Ishikawa (cell line): ENCODE measurements around the gene ELF1.

ENCODE experiments used
- CEBPB ChIP-seq: IDR thresholded peaks from 2 replicates; pipeline ENCODE4 v1.6.1; 2012
- CREB1 ChIP-seq: IDR thresholded peaks from 2 replicates; pipeline ENCODE4 v1.6.1; 2012; ENCODE audit warnings: low read depth
- EGR1 ChIP-seq: IDR thresholded peaks from 2 replicates; pipeline ENCODE4 v1.6.1; 2012
- EP300 ChIP-seq: IDR thresholded peaks from 2 replicates; pipeline ENCODE4 v1.6.1; 2012; ENCODE audit warnings: borderline replicate concordance
- FOXM1 ChIP-seq: IDR thresholded peaks from 2 replicates; pipeline ENCODE4 v1.6.1; 2012; ENCODE audit warnings: low read depth, borderline replicate concordance
- NFIC ChIP-seq: IDR thresholded peaks from 2 replicates; pipeline ENCODE4 v1.6.1; 2012
- RAD21 ChIP-seq: IDR thresholded peaks from 2 replicates; pipeline ENCODE4 v1.6.1; 2012; ENCODE audit warnings: low read depth
- TAF1 ChIP-seq: IDR thresholded peaks from 2 replicates; pipeline ENCODE4 v1.6.1; 2012; ENCODE audit warnings: low read depth, mild to moderate bottlenecking
- TCF12 ChIP-seq: IDR thresholded peaks from 2 replicates; pipeline ENCODE4 v1.6.1; 2012; ENCODE audit warnings: low read depth
- TEAD4 ChIP-seq: IDR thresholded peaks from 2 replicates; pipeline ENCODE4 v1.6.1; 2012
- YY1 ChIP-seq: IDR thresholded peaks from 2 replicates; pipeline ENCODE4 v1.6.1; 2012; ENCODE audit warnings: low read depth
- ZBTB7A ChIP-seq: IDR thresholded peaks from 2 replicates; pipeline ENCODE4 v1.6.1; 2012; ENCODE audit warnings: low read depth
- TF ChIP-seq, protein P1 (sequence below): IDR thresholded peaks from 2 replicates; pipeline ENCODE4 v1.6.1; 2012
- TF ChIP-seq, protein P2 (sequence below): IDR thresholded peaks from 2 replicates; pipeline ENCODE4 v1.6.1; 2012
- TF ChIP-seq, protein P3 (sequence below): IDR thresholded peaks from 2 replicates; pipeline ENCODE4 v1.6.1; 2012; ENCODE audit warnings: low read depth, mild to moderate bottlenecking

ELF1 gene

DNA sequence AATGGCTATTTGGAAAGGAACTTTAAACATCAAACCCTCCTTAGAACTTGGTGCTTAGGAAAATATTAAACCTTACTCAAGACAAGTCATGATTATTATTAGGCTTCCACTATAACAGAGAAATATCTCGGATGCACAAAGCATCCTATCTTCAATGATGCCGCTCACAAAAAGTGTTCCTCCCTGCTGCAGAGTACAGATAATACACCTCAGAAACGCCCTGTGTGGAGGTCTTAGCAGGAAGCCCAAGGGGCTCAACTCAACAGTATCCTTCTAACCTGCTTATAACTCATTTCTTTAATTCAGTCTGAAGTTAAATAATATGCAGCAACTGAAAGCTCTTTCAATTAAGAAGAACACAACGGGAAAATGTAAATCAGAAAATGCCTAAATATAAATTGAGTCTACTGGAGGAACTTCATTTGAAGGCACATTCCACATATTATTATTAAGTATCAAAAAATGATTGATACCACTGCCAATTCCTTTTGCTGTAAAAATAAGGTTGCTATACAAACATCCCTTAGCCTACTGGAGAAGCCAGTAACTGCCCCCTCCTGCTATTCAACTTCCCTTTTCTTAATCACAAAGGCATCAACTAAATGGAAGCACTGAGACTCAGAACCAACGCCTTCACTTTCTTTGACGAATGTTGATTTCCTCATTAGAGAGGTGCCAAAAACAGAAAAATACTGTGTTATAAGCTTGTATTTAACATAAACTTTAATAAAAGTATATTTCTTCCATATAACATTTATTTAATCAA is 12.0 kb downstream of the ELF1 start:
- no peak for TF ChIP-seq TEAD4
- no peak for TF ChIP-seq EGR1
- no peak for TF ChIP-seq CREB1
- no peak for TF ChIP-seq TAF1
- TF ChIP-seq, protein P1, sequence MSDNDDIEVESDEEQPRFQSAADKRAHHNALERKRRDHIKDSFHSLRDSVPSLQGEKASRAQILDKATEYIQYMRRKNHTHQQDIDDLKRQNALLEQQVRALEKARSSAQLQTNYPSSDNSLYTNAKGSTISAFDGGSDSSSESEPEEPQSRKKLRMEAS, result no peak
- TF ChIP-seq, protein P2, sequence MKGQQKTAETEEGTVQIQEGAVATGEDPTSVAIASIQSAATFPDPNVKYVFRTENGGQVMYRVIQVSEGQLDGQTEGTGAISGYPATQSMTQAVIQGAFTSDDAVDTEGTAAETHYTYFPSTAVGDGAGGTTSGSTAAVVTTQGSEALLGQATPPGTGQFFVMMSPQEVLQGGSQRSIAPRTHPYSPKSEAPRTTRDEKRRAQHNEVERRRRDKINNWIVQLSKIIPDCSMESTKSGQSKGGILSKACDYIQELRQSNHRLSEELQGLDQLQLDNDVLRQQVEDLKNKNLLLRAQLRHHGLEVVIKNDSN, result no peak
- no peak for TF ChIP-seq NFIC
- TF ChIP-seq TCF12, result no peak
- no peak for TF ChIP-seq EP300
- TF ChIP-seq, protein P3, sequence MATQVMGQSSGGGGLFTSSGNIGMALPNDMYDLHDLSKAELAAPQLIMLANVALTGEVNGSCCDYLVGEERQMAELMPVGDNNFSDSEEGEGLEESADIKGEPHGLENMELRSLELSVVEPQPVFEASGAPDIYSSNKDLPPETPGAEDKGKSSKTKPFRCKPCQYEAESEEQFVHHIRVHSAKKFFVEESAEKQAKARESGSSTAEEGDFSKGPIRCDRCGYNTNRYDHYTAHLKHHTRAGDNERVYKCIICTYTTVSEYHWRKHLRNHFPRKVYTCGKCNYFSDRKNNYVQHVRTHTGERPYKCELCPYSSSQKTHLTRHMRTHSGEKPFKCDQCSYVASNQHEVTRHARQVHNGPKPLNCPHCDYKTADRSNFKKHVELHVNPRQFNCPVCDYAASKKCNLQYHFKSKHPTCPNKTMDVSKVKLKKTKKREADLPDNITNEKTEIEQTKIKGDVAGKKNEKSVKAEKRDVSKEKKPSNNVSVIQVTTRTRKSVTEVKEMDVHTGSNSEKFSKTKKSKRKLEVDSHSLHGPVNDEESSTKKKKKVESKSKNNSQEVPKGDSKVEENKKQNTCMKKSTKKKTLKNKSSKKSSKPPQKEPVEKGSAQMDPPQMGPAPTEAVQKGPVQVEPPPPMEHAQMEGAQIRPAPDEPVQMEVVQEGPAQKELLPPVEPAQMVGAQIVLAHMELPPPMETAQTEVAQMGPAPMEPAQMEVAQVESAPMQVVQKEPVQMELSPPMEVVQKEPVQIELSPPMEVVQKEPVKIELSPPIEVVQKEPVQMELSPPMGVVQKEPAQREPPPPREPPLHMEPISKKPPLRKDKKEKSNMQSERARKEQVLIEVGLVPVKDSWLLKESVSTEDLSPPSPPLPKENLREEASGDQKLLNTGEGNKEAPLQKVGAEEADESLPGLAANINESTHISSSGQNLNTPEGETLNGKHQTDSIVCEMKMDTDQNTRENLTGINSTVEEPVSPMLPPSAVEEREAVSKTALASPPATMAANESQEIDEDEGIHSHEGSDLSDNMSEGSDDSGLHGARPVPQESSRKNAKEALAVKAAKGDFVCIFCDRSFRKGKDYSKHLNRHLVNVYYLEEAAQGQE, result no peak
- TF ChIP-seq RAD21, result no peak
- TF ChIP-seq YY1, result no peak
- TF ChIP-seq ZBTB7A, result no peak
- no peak for TF ChIP-seq CEBPB
- no peak for TF ChIP-seq FOXM1

DNA sequence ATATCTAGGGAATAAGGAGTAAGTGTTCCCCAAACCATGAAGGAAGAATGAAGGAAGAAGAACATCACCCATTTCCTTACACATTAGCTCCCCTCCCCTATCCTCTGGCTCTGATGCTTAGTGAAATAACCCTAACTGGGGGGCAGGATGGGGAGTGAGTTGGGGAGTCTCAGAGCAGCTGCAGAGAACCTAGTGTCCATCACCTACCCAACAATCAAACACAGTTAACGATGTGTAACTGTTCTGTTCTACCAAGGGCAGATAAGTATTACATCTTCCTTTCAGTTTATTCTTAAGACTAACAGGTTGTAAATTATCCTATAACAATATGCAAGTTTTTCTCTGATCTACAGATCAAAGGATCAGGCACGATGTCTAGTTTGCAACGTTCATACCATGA is 12.8 kb downstream of the ELF1 start:
- TF ChIP-seq CREB1 (no peak), NFIC (no peak), ZBTB7A (no peak)
- TF ChIP-seq, protein P2, result no peak

DNA sequence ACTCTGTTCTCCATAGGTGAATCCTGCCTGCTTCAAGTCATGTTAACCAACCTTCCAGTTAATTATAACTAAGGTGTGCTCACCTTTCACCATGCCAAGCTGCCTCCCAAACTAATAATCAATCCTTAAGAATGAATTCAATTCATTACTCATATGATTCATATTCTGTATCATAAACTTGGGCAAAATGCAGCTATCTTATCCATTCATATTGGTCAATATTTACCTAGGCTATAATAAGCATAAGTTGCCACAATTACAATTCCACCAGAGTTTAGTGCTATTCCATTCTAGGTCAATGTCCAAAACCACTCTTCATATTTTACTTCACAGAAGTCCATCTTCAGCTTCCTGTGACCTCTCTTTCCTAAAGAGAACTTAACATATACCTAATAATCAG is 13.4 kb downstream of the ELF1 start:
- TF ChIP-seq YY1, result no peak
- TF ChIP-seq CEBPB, result no peak
- no peak for TF ChIP-seq CREB1
- TF ChIP-seq RAD21, result no peak
- TF ChIP-seq, protein P1, result no peak
- TF ChIP-seq EP300, result no peak
- TF ChIP-seq FOXM1, result no peak
- TF ChIP-seq TCF12, result no peak
- no peak for TF ChIP-seq TEAD4
- TF ChIP-seq, protein P3, result no peak
- TF ChIP-seq, protein P2, result no peak
- TF ChIP-seq TAF1, result no peak
- TF ChIP-seq EGR1, result no peak

DNA sequence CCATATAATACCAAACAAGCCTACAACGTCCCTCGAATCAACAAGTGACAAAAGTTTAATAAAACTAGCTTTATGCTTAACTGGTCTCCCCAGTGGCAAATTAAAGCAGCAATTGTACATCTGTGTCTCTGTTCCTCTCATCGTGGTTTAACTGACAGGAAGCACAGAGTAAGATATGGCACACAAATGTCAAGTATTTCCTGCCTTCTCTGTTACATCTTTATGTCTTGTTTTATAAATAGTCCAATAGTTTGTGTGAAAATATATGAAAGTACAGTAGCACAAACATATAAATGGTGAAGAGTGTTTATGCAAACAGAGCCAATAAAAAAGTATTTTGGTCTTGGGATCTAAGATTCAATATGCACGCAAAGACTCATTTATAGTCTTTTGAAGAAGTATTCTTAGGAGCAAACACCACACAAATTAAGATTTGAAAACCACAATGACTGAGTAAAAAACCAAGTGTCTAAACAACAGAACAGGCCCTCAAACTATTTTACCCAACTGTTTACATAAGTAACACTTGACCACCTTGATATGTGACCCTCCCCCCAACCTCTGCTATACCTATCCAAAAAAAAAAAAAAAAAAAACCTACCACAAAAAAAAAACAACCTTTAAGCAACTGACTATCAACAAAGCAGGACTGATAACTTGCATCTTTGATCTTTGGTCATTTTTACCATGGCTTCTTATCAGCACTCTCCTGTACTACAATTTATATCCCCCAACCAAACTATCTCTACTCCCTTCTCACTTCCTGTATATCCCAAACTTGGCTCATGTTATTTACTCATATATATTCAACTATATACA is 14.0 kb downstream of the ELF1 start:
- TF ChIP-seq FOXM1 (no peak), NFIC (no peak), EP300 (no peak), TCF12 (no peak), TEAD4 (no peak), ZBTB7A (no peak), RAD21 (no peak), EGR1 (no peak), CREB1 (no peak), CEBPB (no peak), YY1 (no peak), TAF1 (no peak)
- TF ChIP-seq, protein P3, result no peak
- TF ChIP-seq, protein P2, result no peak
- TF ChIP-seq, protein P1, result no peak
